Measurements from ENCODE around the gene SERTAD2. TPM values are rescaled to one million over a fixed set of nuclear protein-coding genes. Genes with fewer than 3 reads are reported as not detected.

The SERTAD2 gene
- total and polyA plus RNA-seq, 2 of the 4 experiments (the other 2 are of a cell fraction) = 5.0 to 11.0 TPM

- H3K23ac ChIP-seq (ENCODE audit: low read depth, low read length) = no peak overlapping the region
- no TSS peak for BruUV-seq (replicated peaks)
- intact Hi-C loops (cut with micrococcal nuclease) = no loop called here
- no peak overlapping the region for H4K5ac ChIP-seq (ENCODE audit: low read depth, low read length)
- H3K9ac ChIP-seq (ENCODE audit: low read depth, low read length) = no peak overlapping the region
- no peak overlapping the region for H3K56ac ChIP-seq (ENCODE audit: extremely low read depth, insufficient read depth, low read length)
- no peak overlapping the region for H3K14ac ChIP-seq (replicated peaks; ENCODE audit: low read depth, low read length)
- H3K4me1 ChIP-seq (ENCODE audit: control insufficient read depth, insufficient read depth, low read length) = no peaks in the 10 kb centered on the region
- ChIA-PET CTCF (interaction anchor here (0.5 kb wide), 1 partner anchor 46 kb away, joined by 3 read pairs; no protein-coding TSS in a partner anchor), POLR2A (ENCODE audit: unreplicated experiment) (interaction anchor here (0.6 kb wide), 1 partner anchor 612 kb away, joined by 5 read pairs; the partner anchor contains the start of gene ACTR2)
- peaks cover 63% of the 10 kb centered on the region for H3K27me3 ChIP-seq (ENCODE audit: control insufficient read depth, insufficient read depth, low read length)
- H2AK9ac ChIP-seq (replicated peaks; ENCODE audit: low read depth, low read length, poor library complexity) = no peak overlapping the region
- H3K4me2 ChIP-seq (ENCODE audit: low read depth, low read length) = no peak overlapping the region
- dilution Hi-C loops (cut with HindIII; ENCODE audit: low sequenced_read_pairs, unreplicated experiment) = no loop called here
- H3K9me1 ChIP-seq (ENCODE audit: insufficient read depth, low read length) = no peaks in the 10 kb centered on the region
- no peak overlapping the region for H2BK120ac ChIP-seq (ENCODE audit: low read depth, low read length)
- H2BK20ac ChIP-seq (ENCODE audit: low read depth, low read length) = no peak overlapping the region
- H3K18ac ChIP-seq (ENCODE audit: low read depth, low read length) = no peak overlapping the region
- no peak for DNase-seq
- 80% methylated on average over 1 of the region's 6 CpGs; no CpG with 5 or more reads in 1 of the 2 experiments for WGBS, 2 experiments (ENCODE audit: extremely low coverage in 2 of 2, insufficient read length in 1 of 2)
- H3K27ac ChIP-seq (ENCODE audit: insufficient read depth, low read length) = no peak overlapping the region
- no peak overlapping the region for H3K4me3 ChIP-seq (ENCODE audit: insufficient read depth, low read depth, low read length)
- ATAC-seq (ENCODE audit: low read depth) = no peak
- H2AFZ ChIP-seq (replicated peaks; ENCODE audit: low read length, poor library complexity) = no peak overlapping the region
- H3K36me3 ChIP-seq (ENCODE audit: control insufficient read depth, insufficient read depth, low read length) = no peaks in the 10 kb centered on the region
- H4K91ac ChIP-seq (ENCODE audit: insufficient read depth, low read depth, low read length) = no peak overlapping the region
- in situ Hi-C loops (cut with MboI; ENCODE audit: low sequenced_read_pairs) = no loop called here
- H2BK15ac ChIP-seq (ENCODE audit: low read depth, low read length) = no peak overlapping the region
- TF ChIP-seq USF2 (IDR thresholded peaks at IDR 0.05; ENCODE audit: low read depth, low read length) = no peak
- TF ChIP-seq MXI1 (IDR thresholded peaks at IDR 0.05; ENCODE audit: borderline replicate concordance, low read depth, low read length) = no peak
- no peak for TF ChIP-seq RFX5 (IDR thresholded peaks at IDR 0.05; ENCODE audit: low read depth, low read length)
- TF ChIP-seq MAZ (IDR thresholded peaks at IDR 0.05; ENCODE audit: borderline replicate concordance, low read depth, low read length) = no peak
- no peak for TF ChIP-seq RCOR1 (IDR thresholded peaks at IDR 0.05; ENCODE audit: insufficient replicate concordance, low read length)
- no peak for TF ChIP-seq FOS (IDR thresholded peaks at IDR 0.05; ENCODE audit: low read depth, low read length)
- no peak for TF ChIP-seq NFE2L2 (IDR thresholded peaks at IDR 0.05; ENCODE audit: low read depth, low read length)
- TF ChIP-seq SMC3 (IDR thresholded peaks at IDR 0.05; ENCODE audit: low read depth, low read length) = no peak
- TF ChIP-seq MAFK (IDR thresholded peaks at IDR 0.05; ENCODE audit: low read depth, low read length) = no peak
- TF ChIP-seq POLR2A (IDR thresholded peaks at IDR 0.05; ENCODE audit: low read depth, low read length) = no peak
- TF ChIP-seq BHLHE40 (IDR thresholded peaks at IDR 0.05; ENCODE audit: low read depth, low read length) = no peak
- no peak for TF ChIP-seq RAD21 (IDR thresholded peaks at IDR 0.05; ENCODE audit: low read length)
- no peak for TF ChIP-seq CEBPB (IDR thresholded peaks at IDR 0.05; ENCODE audit: low read depth, low read length)
- no peak for TF ChIP-seq CHD1 (IDR thresholded peaks at IDR 0.05; ENCODE audit: low read depth, low read length)
- no peak overlapping the region for H3K4ac ChIP-seq (ENCODE audit: low read depth, low read length)
- no peak overlapping the region for H2BK5ac ChIP-seq (ENCODE audit: low read depth, low read length, poor library complexity, severe bottlenecking)
- H3K9me3 ChIP-seq (ENCODE audit: control insufficient read depth, insufficient read depth, low read length) = no peaks in the 10 kb centered on the region
- H4K20me1 ChIP-seq (ENCODE audit: insufficient read depth, low read length) = no peaks in the 10 kb centered on the region
- H4K8ac ChIP-seq (ENCODE audit: low read depth in 2 of 2, low read length in 2 of 2) = no peak overlapping the region
- H3K79me1 ChIP-seq (ENCODE audit: low read depth in 1 of 2, low read length in 2 of 2) = no peaks in the 10 kb centered on the region
- no peak overlapping the region for H2AK5ac ChIP-seq (ENCODE audit: low read depth, low read length)
Measured at GRCh38 chr2:64615192-64615763, 38.4 kb downstream of the SERTAD2 start.
